GM19043 (cell line): ENCODE data around the gene PER1.

Experiments used
- ATAC-seq: cut with Tn5 transposase; IDR thresholded peaks from one replicate; pipeline ENCODE4 v1.9.1; 2021; ENCODE audit warnings: low read depth; ENCODE audit not compliant: unreplicated experiment

Gene PER1

DNA sequence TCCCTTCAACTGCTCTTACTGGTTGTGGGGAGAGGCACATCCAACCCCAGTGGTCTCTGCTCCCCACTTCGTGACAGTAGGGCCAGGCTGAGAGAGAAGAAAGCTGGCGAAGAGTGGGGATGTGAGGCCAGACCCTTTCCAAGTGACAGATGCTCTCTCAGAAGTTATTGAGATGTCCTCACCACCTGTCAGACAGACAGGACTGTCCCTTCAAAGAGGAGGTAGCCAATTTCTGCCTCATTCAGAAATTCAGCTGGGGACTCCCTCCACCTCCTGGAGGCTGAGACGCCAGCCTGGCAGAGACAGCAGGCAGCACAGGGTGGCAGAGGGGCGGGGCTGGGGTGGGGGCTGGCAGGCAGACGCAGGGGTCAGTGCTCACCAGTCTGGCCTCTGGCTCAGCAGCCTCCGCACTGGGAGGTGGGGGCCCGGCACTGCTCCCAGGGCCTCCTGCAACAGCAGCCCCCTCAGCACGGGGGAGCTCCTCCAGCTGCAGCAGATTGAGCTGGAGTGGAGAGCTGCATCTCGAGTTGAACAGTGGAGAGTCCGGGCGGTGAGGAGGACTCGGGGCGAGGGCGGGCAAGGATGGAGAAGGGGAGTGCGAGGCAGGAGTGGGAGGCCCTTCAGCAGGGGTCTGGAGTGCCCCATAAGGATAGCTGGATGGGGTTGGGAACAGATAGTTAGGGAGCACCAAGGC lies 9.2 kb downstream of the PER1 start:
- no peak for ATAC-seq

- no peak for ATAC-seq
These were observed 9.9 kb downstream of the PER1 start for GRCh38 chr17:8142158-8142886.

DNA sequence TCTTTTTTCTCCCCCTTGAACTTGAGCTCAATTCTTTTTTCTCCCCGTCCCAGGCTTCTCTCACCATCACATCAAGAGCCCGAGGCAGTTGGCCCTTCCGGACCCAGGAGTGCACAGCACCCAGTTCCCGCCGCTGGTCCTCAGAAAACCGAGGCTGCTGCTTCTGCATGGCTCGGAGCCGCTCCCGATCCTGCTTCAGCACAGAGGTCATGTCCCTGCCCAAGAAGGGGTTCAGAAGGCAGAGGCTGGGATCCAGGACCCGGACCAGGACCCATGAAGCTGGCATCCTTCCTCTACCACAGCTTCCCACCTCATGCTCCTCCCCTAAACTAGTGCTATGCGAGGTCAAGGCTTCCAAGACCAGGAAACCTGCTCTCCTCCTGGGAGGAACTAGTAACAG lies 10.5 kb downstream of the PER1 start:
- ATAC-seq = no peak

- no peak for ATAC-seq
These were observed 11.2 kb downstream of the PER1 start for GRCh38 chr17:8141045-8141444.

- no peak for ATAC-seq
These were observed 11.9 kb downstream of the PER1 start for GRCh38 chr17:8140065-8141029.

DNA sequence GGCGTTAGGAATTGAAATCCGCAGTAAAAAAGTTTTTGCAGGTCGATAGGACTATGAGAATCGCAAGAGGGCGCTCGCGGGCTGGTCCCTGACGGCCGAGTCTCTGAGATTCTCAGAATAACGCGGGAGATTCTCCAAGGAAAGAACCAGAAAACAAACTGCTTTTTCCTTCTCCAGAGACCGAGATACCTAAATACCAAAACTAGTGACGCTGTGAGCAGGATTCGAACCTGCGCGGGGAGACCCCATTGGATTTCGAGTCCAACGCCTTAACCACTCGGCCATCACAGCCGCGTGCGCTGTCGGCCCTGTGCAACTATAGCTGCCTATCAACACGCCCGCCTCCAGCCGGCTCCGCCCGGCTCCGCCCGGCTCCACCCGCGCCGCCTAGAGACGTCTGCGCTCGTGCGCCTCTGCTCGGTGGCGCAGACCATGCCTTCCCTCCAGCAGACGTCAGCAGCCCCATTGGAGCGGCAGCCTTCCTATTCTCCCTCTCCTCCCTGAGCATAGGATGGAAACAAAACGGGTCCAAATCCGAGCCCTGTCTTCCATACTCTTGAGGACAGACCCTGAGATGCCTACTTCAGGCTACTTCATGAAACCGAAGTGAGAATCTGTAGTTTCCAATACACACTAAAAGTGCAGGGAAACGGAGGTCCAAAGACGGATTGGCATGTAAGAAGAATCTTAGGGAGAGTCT lies 13.4 kb downstream of the PER1 start:
- peak; percentile 82 for ATAC-seq

- no peak for ATAC-seq
These were observed 13.9 kb downstream of the PER1 start for GRCh38 chr17:8138374-8138671.

DNA sequence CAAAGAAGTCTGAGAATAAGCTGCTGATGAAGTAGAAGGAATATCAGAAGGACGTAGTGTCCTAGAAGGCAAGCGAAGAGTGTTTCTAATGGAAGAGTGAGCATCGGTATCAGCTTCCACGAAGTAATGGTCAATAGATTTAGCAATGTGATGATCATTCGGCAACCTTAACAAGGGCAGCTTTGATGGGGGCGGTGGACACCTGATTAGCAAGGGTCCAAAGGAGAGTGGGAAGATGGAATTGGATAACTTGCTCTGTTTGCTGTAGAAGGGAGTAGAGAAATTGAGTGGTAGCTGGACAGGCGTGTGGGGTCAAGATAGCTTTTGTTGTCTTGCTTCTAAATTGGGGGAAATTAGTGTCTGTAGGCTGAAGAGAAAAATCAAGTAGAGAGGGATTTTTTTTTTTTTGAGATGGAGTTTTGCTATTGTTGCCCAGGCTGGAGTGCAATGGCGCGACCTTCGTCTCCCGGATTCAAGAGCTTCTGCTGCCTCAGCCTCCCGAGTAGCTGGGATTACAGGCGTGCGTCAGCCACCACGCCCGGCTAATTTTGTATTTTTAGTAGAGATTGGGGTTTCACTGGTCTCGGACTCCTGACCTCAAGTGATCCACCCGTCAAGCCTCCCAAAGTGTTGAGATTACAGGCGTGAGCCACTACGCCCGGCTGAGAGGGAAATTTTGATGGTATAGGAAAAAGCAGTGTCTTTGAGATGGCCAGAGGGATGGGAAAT lies 14.4 kb downstream of the PER1 start:
- no peak for ATAC-seq

DNA sequence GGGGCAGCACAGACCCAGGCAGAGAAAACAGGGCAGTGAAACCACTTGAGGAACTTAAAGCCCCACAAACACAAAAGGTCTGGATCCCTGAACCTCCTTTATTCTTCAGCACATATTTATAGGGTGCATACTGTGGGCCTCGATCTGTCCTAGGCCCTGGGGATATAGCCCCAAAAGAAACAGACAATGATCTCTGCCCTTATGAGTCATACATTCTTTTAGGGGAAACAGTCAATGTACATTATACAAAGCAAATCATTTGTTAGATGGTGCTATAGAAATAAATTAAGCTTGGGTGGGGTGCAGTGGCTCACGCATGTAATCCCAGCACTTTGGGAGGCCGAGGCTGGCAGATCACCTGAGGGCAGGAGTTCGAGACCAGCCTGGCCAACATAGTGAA lies 18.3 kb downstream of the PER1 start:
- no peak for ATAC-seq

DNA sequence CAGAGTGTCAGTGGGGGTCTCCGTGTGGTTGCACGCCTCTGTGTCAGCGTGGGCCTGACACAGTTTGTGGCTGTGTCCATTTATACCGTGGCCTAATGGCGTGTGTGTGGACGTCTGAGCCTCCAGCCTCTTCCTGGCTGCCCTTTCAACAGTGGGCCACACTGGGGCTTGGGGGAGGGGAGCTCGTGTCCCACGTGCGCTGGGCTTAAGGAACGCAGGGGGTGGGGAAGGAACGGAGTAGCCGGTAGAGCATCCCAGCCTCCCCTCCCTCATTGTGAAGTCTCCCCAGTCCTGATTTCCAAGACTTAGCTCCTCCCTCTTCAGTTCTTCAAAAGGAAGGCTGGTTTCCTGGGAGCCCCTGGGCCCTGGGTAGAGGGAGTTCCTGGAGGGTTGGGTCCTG lies 18.8 kb downstream of the PER1 start:
- ATAC-seq = no peak

DNA sequence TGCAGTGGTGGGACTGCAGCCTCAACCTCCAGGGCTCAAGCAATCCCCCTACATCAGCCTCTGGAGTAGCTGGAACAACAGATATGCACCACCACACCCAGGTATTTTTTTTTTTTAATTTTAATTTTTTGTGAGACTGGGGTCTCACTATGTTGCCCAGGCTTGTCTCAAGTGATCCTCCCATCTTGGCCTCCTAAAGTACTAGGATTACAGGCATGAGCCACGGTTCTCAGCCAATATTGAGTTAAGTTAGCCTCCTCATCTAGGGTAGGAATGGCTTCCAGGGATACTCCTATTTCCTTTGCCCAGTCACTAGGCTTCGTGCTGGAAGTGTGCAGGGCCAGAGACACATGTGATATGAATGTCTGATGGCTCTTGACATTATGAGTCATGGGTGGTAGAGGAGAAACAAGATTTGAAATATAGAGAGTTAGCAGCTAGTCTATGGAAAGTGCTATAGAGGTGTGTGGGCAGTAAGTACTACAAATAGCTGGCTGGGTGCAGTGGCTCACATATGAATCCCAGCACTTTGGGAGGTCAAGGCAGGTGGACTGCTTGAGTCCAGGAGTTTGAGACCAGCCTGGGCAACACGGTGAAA lies 20.3 kb downstream of the PER1 start:
- no peak for ATAC-seq

- no peak for ATAC-seq
These were observed 23.9 kb downstream of the PER1 start for GRCh38 chr17:8128125-8128784.

- ATAC-seq = no peak
These were observed 25.6 kb downstream of the PER1 start for GRCh38 chr17:8126491-8127066.

DNA sequence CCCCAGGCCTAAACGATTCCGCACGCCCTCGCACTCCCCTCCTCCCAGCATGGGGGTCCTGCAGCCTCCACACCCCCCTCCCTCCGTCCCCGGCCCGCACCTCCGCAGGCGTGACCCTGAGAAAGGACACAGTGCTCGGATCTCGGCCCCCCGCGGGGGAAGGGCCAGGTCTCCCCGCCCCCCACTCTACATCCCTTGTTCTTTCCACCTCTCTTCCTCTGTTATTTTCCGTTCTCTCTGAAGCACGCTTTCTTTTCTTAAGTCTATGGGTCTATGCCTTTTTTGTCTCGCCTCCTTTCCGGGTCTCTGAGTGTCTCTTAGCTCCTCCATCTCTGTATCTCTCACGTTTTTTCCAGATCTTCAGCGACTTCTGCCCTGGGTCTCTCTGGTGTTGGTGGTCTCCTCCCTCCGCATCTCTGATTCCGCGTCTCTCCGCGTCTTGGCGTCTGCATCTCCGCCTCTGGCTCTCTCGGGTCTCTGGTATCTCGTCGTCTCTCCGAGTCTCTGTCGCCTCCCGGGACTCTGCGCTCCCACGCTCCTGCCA lies 26.2 kb downstream of the PER1 start:
- ATAC-seq = no peak

- no peak for ATAC-seq
These were observed 26.9 kb downstream of the PER1 start for GRCh38 chr17:8125154-8125946.

GRCh38 chr17:8124350-8125153 lies 27.7 kb downstream of the PER1 start:
- no peak for ATAC-seq
